WTC11 (cell line): ENCODE measurements around the gene PSEN1.

Experiments used
- CTCF ChIP-seq: fragments of 200-600 bp; IDR thresholded peaks from 2 replicates; pipeline ENCODE4 v1.8.0; 2022; ENCODE audit warnings: antibody characterized with exemption
- ELF4 ChIP-seq: sonication (generic); formaldehyde crosslinking; IDR thresholded peaks from 2 replicates; pipeline ENCODE4 v1.8.1; 2022; ENCODE audit warnings: low read depth, mild to moderate bottlenecking, moderate library complexity, missing genetic modification reagents
- MAX ChIP-seq: sonication (generic); formaldehyde crosslinking; IDR thresholded peaks from 2 replicates; pipeline ENCODE4 v1.8.0; 2022; ENCODE audit warnings: mild to moderate bottlenecking, missing genetic modification reagents
- SP1 ChIP-seq: sonication (generic); formaldehyde crosslinking; conservative IDR thresholded peaks from 2 replicates; pipeline ENCODE4 v1.8.1; 2022; ENCODE audit warnings: missing genetic modification reagents
- TP53 ChIP-seq: sonication (generic); formaldehyde crosslinking; IDR thresholded peaks from 2 replicates; pipeline ENCODE4 v1.8.1; 2023; ENCODE audit warnings: mild to moderate bottlenecking, missing genetic modification reagents
- ZNF281 ChIP-seq: sonication (generic); formaldehyde crosslinking; IDR thresholded peaks from 2 replicates; pipeline ENCODE4 v1.8.0; 2023; ENCODE audit warnings: mild to moderate bottlenecking, missing genetic modification reagents
- ZSCAN18 ChIP-seq: fragments of 250-450 bp; sonication (Bioruptor Pico); IDR thresholded peaks from 2 replicates; pipeline ENCODE4 v2.1.2; 2022; ENCODE audit warnings: mild to moderate bottlenecking, moderate library complexity
- TF ChIP-seq, protein P1 (sequence below): sonication (generic); formaldehyde crosslinking; IDR thresholded peaks from 2 replicates; pipeline ENCODE4 v1.8.0; 2022; ENCODE audit warnings: mild to moderate bottlenecking, missing genetic modification reagents

GRCh38 chr14:73091044-73091443 lies 45.3 kb upstream of the PSEN1 start:
- no peak for TF ChIP-seq TP53 (CRISPR knock-in tag)
- no peak for TF ChIP-seq ZNF281 (CRISPR knock-in tag)
- no peak for TF ChIP-seq ELF4
- TF ChIP-seq CTCF = no peak
- TF ChIP-seq SP1 (CRISPR knock-in tag) = no peak
- TF ChIP-seq ZSCAN18 (CRISPR knock-in tag) = no peak
- TF ChIP-seq MAX (CRISPR knock-in tag) = no peak
- TF ChIP-seq, protein P1, sequence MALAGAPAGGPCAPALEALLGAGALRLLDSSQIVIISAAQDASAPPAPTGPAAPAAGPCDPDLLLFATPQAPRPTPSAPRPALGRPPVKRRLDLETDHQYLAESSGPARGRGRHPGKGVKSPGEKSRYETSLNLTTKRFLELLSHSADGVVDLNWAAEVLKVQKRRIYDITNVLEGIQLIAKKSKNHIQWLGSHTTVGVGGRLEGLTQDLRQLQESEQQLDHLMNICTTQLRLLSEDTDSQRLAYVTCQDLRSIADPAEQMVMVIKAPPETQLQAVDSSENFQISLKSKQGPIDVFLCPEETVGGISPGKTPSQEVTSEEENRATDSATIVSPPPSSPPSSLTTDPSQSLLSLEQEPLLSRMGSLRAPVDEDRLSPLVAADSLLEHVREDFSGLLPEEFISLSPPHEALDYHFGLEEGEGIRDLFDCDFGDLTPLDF (CRISPR knock-in tag) = no peak
